Measurements from ENCODE around the gene GRPR.
"Not testable (repeated sequence)": the region's sequence is repeated elsewhere in the genome, so short reads cannot be mapped to it uniquely, and the experiment has no call there.

Gene GRPR

DNA sequence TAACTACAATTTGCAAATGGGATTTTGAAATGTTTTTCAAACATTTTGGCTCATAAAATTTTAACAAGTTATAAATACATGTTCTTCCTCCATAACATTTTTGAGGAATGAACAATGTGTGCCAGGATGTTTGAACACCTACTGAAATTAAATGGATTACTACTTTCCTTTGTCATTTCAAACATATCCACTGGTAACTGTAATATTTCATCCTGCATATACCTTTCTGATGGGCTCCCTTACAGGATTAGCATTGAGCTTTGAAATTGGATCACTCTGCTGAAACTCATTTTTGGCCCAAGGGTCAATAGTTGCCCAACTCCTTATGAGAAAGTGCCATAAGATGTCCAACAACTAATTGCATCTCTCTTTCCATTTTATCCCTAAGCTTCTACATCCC, 17.6 kb downstream of the GRPR start:
- in situ Hi-C loops (cut with HindIII; ENCODE audit: low pct_unique_long_range_greater_than_20kb, low sequenced_read_pairs): no loop called here
- no peak for TF ChIP-seq JUND (IDR thresholded peaks at IDR 0.05; ENCODE audit: low read depth)
- DNase-seq (ENCODE audit: low read depth in 1 of 2, low spot score in 1 of 2): no peak

DNA sequence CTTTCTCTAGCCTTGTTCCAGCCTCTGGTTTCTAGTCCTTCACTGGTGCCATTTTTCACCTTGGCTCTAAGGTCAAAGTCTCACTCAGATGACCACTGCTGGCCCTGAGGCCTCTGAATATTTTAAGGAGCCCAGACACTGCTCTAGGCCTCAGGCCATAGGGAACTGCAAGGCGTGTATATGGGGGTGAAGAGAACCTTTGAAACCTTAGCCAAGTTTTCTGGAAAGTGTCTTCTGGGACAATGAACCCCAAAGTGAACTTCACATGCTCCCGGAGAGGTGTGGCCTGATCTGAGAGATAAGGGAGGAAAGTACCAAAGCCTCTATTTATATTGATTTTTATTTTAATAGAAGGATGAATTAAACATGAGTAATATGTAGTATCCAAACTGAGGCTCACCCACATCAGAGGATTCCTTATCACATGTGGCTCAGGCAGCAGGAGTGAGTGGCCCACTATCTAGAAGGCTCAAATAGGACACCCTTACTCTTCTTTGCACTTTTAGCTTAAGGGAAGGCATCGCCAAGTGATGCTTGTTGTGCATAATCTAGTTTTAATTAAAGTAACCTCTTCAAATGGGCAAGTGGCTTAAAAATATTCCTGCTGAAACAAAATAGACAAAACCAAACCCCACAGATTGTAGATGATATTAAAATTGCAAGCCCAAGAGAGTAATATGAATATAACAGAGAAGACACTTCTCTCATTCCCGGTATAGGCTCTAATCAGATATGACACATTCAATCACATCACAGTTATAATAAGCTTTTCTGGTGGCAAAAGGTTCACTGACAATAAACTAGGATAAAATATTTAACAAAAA, 18.3 kb downstream of the GRPR start:
- DNase-seq (ENCODE audit: low read depth in 1 of 2, low spot score in 1 of 2): no peak
- in situ Hi-C loops (cut with HindIII; ENCODE audit: low pct_unique_long_range_greater_than_20kb, low sequenced_read_pairs): no loop called here
- no peak for TF ChIP-seq JUND (IDR thresholded peaks at IDR 0.05; ENCODE audit: low read depth)

DNA sequence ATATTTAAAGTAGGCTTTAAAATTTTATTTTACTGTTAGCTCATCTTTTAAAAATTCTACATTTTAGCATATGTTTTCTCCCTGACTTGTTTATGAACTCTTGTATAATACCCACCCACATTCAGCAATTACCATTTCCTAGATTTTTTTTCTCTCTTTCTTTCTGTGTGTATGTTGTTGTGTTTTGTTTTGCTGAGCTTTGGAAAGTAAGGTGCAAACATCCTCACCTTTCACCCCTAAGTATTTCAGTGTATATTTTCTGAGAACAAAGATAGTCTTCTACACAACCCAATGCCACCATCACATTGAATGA, 18.8 kb downstream of the GRPR start:
- in situ Hi-C loops (cut with HindIII; ENCODE audit: low pct_unique_long_range_greater_than_20kb, low sequenced_read_pairs): no loop called here
- DNase-seq (ENCODE audit: low read depth in 1 of 2, low spot score in 1 of 2): no peak
- no peak for TF ChIP-seq JUND (IDR thresholded peaks at IDR 0.05; ENCODE audit: low read depth)

DNA sequence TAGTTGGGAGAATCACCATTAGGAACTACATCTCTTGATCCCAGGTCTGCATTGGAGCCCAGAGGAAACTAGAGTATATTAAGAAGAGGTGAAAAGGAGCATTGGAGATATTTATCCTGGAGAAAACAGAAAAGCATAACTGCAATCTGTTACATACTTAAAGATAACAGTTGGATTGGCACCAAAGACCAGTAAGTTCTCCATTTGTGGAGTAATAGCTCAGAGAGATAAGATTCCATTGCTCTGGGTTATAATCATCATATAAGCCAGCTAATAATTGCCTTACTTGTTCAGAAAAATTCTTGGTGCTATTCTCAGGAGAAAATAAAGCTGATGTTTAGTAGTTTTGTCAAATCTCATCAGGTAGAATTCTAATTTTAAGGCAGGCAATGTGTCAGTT, 20.6 kb downstream of the GRPR start:
- in situ Hi-C loops (cut with HindIII; ENCODE audit: low pct_unique_long_range_greater_than_20kb, low sequenced_read_pairs): no loop called here

DNA sequence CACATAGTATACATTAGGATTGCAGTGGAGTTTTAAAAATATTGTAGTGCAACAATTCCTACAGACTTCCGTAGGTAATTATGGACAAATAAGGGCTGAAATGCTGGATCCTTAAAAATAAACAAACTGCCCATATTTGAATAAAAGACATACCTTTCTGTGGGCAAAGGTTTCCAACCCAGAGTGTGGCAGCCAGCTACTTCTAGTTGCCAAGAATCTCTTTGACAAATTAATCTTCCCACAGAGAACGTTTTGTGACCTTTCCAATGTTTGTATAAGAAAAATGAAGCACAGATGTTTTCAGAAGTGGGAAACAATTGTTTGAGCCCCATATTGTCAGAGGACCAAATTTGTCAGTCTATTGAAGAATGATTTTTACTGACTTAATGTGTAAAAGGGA, 21.1 kb downstream of the GRPR start:
- no peak for TF ChIP-seq JUND (IDR thresholded peaks at IDR 0.05; ENCODE audit: low read depth)
- DNase-seq (ENCODE audit: low read depth in 1 of 2, low spot score in 1 of 2): no peak
- in situ Hi-C loops (cut with HindIII; ENCODE audit: low pct_unique_long_range_greater_than_20kb, low sequenced_read_pairs): no loop called here

More for the DNA sequence above, 20.6 kb downstream of the GRPR start:
- no peak for TF ChIP-seq JUND (IDR thresholded peaks at IDR 0.05; ENCODE audit: low read depth)
- DNase-seq (ENCODE audit: low read depth in 1 of 2, low spot score in 1 of 2): no peak

DNA sequence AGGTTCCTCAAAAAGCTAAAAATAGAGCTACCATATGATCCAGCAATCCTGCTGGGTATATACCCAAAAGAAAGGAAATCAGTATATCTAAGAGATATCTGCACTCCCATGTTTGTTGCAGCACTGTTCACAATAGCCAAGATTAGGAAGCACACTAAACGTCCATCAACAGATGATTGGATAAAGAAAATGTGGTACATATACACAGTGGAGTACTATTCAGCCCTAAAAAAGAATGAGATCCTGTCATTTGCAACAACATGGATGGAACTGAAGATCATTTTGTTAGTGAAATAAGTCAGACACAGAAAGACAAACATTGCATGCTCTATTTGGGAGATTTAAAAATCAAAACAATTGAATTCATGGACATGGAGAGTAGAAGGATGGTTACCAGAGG, 21.7 kb downstream of the GRPR start:
- DNase-seq (ENCODE audit: low read depth in 1 of 2, low spot score in 1 of 2); in situ Hi-C loops (cut with HindIII; ENCODE audit: low pct_unique_long_range_greater_than_20kb, low sequenced_read_pairs): not testable (repeated sequence)

DNA sequence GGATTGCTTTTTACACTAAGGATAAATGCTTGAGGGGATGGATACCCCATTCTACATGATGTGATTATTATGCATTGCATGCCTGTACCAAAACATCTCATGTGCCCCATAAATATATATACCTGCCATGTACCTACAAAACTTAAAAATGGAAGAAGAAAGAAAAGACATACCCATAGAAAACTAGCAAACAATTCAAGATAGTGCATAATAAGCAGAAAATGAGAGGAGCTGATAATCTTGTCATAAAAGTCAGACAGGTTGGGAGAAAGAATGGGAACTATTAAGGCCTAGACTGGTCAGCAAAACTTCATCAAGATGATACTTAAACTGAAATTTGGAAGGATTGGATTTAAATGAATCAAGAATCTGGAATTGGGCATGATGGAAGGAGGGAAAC, 22.3 kb downstream of the GRPR start:
- no peak for TF ChIP-seq JUND (IDR thresholded peaks at IDR 0.05; ENCODE audit: low read depth)
- in situ Hi-C loops (cut with HindIII; ENCODE audit: low pct_unique_long_range_greater_than_20kb, low sequenced_read_pairs): no loop called here

DNA sequence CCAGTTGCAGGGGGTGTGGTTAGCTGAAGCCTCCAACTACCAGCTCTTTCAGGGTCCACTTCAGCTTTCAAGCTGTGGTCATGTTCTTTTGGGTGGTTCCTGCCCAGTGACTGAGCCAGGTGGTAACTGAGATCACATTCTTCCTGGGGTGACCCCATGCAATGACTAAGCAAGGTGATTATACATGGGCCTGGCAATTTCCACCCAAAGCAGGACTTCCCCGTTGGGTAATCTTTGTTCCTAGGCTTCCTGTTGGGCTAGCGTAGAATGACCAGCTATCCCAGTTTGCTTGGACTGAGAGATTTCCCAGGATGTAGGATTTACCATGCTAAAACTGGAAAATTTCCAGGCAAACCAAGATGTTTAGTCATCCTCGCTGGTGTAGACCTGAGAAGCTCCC, 25.5 kb downstream of the GRPR start:
- no peak for TF ChIP-seq JUND (IDR thresholded peaks at IDR 0.05; ENCODE audit: low read depth)
- no peak for DNase-seq (ENCODE audit: low read depth in 1 of 2, low spot score in 1 of 2)
- in situ Hi-C loops (cut with HindIII; ENCODE audit: low pct_unique_long_range_greater_than_20kb, low sequenced_read_pairs): no loop called here

More for the DNA sequence above, 22.3 kb downstream of the GRPR start:
- DNase-seq (ENCODE audit: low read depth in 1 of 2, low spot score in 1 of 2): no peak

DNA sequence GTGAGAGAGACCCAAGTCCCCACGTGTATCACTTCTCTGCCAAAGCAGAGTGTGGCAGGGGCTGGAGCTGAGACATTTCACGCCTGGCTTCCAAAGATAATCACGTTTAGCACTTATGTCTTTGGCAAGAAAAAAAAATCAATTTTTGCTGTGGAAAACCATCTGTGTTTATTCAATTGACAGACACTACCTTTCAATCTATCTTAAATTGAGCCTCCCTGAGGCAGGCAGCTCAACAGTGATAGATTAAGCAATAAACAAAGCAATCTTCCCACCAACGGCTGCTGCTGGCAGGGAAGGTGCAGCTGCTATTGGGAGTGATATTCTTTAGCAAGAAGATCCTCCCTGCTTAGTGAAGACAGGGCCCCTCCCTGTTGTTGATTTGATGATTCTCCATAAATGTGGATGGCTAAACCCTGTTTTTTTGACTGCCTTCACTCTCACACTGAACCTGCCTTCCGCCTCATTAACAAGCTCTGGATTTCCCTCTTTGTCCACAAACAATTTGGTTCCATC, 32.3 kb downstream of the GRPR start:
- no peak for TF ChIP-seq JUND (IDR thresholded peaks at IDR 0.05; ENCODE audit: low read depth)
- DNase-seq (ENCODE audit: low read depth in 1 of 2, low spot score in 1 of 2): no peak
- in situ Hi-C loops (cut with HindIII; ENCODE audit: low pct_unique_long_range_greater_than_20kb, low sequenced_read_pairs): no loop called here

DNA sequence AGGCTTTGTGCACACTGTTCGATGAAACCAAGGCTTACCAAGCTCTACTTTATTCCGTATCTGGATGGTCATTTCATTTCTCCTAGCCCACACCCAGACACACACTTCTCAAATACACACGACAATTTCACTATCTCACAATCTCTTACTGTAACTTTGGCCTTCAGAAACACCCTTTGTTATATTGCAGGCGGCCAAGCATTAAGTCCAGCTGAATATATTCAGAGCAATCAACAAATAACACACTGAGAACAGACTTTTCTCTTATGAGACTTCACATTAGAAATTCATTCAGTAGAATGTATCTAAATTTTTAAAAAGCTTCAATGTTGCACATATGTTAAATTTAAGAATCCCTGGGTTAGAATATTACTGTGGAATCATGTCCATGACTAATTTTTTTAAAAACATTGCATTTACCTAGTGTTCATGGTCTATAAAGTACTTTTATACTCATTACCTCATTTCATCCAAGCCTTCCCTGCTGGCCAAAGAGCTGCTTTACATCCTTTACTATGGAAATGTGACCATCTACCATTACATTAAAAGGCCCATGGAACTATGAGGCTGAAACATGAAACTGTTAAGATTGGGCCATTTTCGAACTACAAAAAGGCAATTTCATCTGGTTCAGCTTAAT, 33.4 kb downstream of the GRPR start:
- in situ Hi-C loops (cut with HindIII; ENCODE audit: low pct_unique_long_range_greater_than_20kb, low sequenced_read_pairs): no loop called here
- TF ChIP-seq JUND (IDR thresholded peaks at IDR 0.05; ENCODE audit: low read depth): no peak
- DNase-seq (ENCODE audit: low read depth in 1 of 2, low spot score in 1 of 2): no peak

DNA sequence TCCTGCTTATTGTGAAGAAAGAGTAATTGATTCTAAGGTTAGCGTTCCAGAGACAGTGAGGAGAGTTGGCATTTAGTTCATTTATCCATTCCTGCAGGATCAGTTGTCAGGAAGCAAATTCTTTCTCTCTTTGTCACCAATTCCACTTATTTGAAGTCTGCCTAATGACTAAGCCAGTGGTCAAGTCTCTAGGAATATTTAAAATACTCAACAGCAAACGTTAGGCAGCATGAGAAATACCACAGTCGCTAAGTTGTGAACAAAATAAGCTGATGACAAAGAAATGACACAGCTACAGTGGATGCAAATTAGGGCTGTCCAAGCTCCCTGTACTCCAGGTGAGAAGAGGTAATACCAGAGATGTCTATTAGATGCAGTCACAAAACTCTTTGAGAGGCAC, 37.4 kb downstream of the GRPR start:
- no peak for TF ChIP-seq JUND (IDR thresholded peaks at IDR 0.05; ENCODE audit: low read depth)
- no peak for DNase-seq (ENCODE audit: low read depth in 1 of 2, low spot score in 1 of 2)
- in situ Hi-C loops (cut with HindIII; ENCODE audit: low pct_unique_long_range_greater_than_20kb, low sequenced_read_pairs): no loop called here

DNA sequence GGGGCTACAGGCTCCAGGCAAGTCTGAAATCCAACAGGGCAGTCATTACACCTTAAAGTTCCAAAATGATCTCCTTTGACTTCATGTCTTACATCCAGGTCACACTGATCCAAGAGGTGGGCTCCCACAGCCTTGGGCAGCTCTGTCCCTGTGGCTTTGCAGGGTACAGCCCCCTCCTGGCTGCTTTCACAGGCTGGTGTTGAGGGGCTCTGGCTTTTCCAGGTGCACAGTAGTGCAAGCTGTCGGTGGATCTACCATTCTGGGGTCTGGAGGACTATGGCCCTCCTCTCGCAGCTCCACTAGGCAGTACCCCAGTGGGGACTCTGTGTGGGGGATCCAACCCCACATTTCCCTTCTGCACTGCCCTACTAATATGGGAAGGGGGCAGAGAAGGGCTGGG, 37.8 kb downstream of the GRPR start:
- in situ Hi-C loops (cut with HindIII; ENCODE audit: low pct_unique_long_range_greater_than_20kb, low sequenced_read_pairs); DNase-seq (ENCODE audit: low read depth in 1 of 2, low spot score in 1 of 2): not testable (repeated sequence)

DNA sequence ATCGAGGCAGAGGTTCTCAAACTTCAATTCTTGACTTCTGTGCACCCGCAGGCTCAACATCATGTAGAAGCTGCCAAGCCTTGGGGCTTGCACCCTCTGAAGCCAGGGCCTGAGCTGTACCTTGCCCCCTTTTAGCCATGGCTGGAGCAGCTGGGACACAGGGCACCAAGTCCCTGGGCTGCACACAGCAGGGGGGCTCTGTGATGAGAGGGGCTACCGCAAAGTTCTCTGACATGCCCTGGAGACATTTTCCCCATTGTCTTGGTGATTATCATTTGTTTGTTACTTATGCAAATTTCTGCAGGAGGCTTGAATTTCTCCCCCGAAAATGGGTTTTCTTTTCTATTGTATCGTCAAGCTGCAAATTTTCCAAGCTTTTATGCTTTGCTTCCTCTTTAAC, 39.0 kb downstream of the GRPR start:
- TF ChIP-seq JUND (IDR thresholded peaks at IDR 0.05; ENCODE audit: low read depth): no peak
- in situ Hi-C loops (cut with HindIII; ENCODE audit: low pct_unique_long_range_greater_than_20kb, low sequenced_read_pairs): no loop called here
- no peak for DNase-seq (ENCODE audit: low read depth in 1 of 2, low spot score in 1 of 2)

Measured in T47D (cell line).